Measurements from ENCODE around the gene GCK. TPM values are rescaled to one million over a fixed set of nuclear protein-coding genes. Genes with fewer than 3 reads are reported as not detected.

Gene GCK
- total RNA-seq, 3 donors from 2014 or later: 0.17 TPM; not detected in 2

GRCh38 chr7:44213877-44214388, 24.7 kb upstream of the GCK start:
- H3K9me3 ChIP-seq: no peaks in the 10 kb centered on the region
- peak in 2 of 3 donors; percentile 14 to 21 for DNase-seq
- TF ChIP-seq, protein P1, sequence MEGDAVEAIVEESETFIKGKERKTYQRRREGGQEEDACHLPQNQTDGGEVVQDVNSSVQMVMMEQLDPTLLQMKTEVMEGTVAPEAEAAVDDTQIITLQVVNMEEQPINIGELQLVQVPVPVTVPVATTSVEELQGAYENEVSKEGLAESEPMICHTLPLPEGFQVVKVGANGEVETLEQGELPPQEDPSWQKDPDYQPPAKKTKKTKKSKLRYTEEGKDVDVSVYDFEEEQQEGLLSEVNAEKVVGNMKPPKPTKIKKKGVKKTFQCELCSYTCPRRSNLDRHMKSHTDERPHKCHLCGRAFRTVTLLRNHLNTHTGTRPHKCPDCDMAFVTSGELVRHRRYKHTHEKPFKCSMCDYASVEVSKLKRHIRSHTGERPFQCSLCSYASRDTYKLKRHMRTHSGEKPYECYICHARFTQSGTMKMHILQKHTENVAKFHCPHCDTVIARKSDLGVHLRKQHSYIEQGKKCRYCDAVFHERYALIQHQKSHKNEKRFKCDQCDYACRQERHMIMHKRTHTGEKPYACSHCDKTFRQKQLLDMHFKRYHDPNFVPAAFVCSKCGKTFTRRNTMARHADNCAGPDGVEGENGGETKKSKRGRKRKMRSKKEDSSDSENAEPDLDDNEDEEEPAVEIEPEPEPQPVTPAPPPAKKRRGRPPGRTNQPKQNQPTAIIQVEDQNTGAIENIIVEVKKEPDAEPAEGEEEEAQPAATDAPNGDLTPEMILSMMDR (IDR thresholded peaks at IDR 0.05): no peak
- ATAC-seq: no peak
- intact Hi-C loops (cut with DNase I, micrococcal nuclease): no loop called here
- peaks cover 4% of the 10 kb centered on the region for H3K36me3 ChIP-seq (ENCODE audit: low read depth)
- H3K4me3 ChIP-seq: no peak overlapping the region
- H3K4me1 ChIP-seq (ENCODE audit: low read depth): no peaks in the 10 kb centered on the region

DNA sequence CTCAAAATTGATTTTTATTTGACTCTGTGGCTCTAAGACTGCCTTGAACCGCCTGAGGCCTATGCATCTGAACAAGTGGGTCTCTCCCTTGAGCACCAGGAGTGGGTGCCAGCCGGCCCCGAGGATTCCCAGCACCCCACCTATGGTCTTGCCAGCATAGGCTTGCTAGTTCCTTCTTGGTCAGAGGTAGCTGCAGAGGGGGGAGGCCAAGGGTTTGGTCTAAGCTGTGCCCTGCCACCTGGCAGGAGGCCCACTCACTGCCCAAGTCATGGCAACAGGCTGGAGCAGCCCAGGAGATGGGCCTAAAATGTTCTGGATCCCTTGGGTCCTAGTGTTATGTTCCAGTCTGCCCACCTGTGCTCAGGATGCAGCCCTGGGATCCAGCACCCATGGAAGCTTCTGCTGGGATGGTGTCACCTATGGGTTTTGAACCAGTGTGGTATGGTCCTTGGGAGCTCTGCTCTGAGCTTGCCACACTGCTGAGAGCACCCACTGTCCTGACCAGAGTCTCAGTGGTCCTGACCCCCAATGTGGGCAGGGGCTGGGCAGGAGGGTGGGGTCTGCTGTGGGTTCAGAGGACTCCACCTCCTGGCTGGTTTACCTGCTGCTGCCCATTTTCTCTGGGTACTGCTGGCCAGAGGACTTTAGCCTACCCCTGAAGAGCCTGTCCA, 24.1 kb upstream of the GCK start:
- H3K4me1 ChIP-seq (ENCODE audit: low read depth): no peaks in the 10 kb centered on the region
- TF ChIP-seq, protein P1 (IDR thresholded peaks at IDR 0.05): no peak
- H3K36me3 ChIP-seq (ENCODE audit: low read depth): peaks cover 4% of the 10 kb centered on the region
- no peak for ATAC-seq
- DNase-seq: peak in 2 of 3 donors; percentile 9 to 28
- H3K4me3 ChIP-seq: no peak overlapping the region
- intact Hi-C loops (cut with DNase I, micrococcal nuclease): no loop called here
- H3K9me3 ChIP-seq: no peaks in the 10 kb centered on the region

GRCh38 chr7:44212581-44213184, 23.4 kb upstream of the GCK start:
- Histone ChIP-seq H3K4me1 (ENCODE audit: low read depth) (no peaks in the 10 kb centered on the region), H3K4me3 (no peak overlapping the region), H3K9me3 (no peaks in the 10 kb centered on the region), H3K36me3 (ENCODE audit: low read depth) (peaks cover 11% of the 10 kb centered on the region)
- no peak for ATAC-seq
- DNase-seq: peak in 1 of 3 donors; percentile 14
- TF ChIP-seq, protein P1 (IDR thresholded peaks at IDR 0.05): no peak
- intact Hi-C loops (cut with DNase I, micrococcal nuclease): no loop called here

- intact Hi-C loops (cut with DNase I, micrococcal nuclease): no loop called here
- ATAC-seq: no peak
These were observed 22.8 kb upstream of the GCK start for GRCh38 chr7:44212018-44212417.

DNA sequence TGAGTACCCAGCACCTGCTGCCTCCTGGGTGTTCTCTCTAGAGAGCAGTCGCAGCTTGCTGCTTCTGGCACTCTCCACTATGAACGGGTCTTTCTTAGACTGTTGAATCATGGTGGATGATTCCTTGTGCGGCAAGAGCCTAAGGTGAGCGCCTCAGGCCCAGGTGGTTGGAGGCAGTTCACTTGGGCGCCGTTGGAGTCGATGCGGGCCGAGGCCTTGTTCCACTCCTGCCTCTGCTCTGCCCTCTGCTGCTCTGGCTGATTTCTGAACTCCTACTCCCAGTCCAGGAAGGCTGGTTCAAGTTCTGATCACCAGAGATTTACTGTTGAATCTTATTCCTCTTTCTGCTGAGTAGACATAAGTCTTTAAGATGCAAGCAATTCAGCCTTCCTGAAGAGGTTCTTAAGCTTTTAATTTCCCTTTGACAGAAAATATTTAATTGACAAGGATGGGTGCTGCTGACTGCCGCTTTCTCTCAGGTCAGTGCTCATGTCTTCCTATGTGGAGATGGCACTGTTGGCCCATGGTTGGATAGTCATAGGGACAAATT, 22.0 kb upstream of the GCK start:
- no peak for DNase-seq

More at GRCh38 chr7:44212018-44212417, 22.8 kb upstream of the GCK start:
- TF ChIP-seq, protein P1 (IDR thresholded peaks at IDR 0.05): no peak
- DNase-seq: no peak
- Histone ChIP-seq H3K4me3 (no peak overlapping the region), H3K4me1 (ENCODE audit: low read depth) (no peaks in the 10 kb centered on the region), H3K36me3 (ENCODE audit: low read depth) (peaks cover 11% of the 10 kb centered on the region), H3K9me3 (no peaks in the 10 kb centered on the region)

More for the DNA sequence above, 22.0 kb upstream of the GCK start:
- no peak overlapping the region for H3K4me3 ChIP-seq
- intact Hi-C loops (cut with DNase I, micrococcal nuclease): no loop called here
- peaks cover 11% of the 10 kb centered on the region for H3K36me3 ChIP-seq (ENCODE audit: low read depth)
- TF ChIP-seq, protein P1 (IDR thresholded peaks at IDR 0.05): no peak
- no peaks in the 10 kb centered on the region for H3K9me3 ChIP-seq
- no peak for ATAC-seq
- no peaks in the 10 kb centered on the region for H3K4me1 ChIP-seq (ENCODE audit: low read depth)

All from mucosa of descending colon (tissue), 3 donors.